BE2C (cell line): Measurements from ENCODE around the gene KDELR1.
A peak's percentile ranks its signal among the peaks of the same experiment; 100 is the strongest.

Experiments used
- DNase-seq: peaks from one replicate; pipeline ENCODE4 v3.0.0-alpha.2; 2020
- H3K27me3 ChIP-seq: fragments of 250-450 bp; sonication (Bioruptor Pico); 2 replicates; pipeline ENCODE4 v1.5.1; 2020; ENCODE audit warnings: mild to moderate bottlenecking
- H3K36me3 ChIP-seq: fragments of 250-450 bp; sonication (Bioruptor Pico); 2 replicates; pipeline ENCODE4 v1.5.1; 2020; ENCODE audit warnings: mild to moderate bottlenecking
- H3K4me1 ChIP-seq: fragments of 250-450 bp; sonication (Bioruptor Pico); 2 replicates; pipeline ENCODE4 v1.5.1; 2020
- H3K4me3 ChIP-seq: 2 replicates; pipeline ENCODE4 v1.5.1; 2011; ENCODE audit warnings: low read depth, low read length
- H3K9me3 ChIP-seq: fragments of 250-450 bp; sonication (Bioruptor Pico); 2 replicates; pipeline ENCODE4 v1.5.1; 2020
- TF ChIP-seq, protein P1 (sequence below): IDR thresholded peaks from 2 replicates; pipeline ENCODE4 v1.5.1; 2012; ENCODE audit warnings: mild to moderate bottlenecking, low read depth, low read length

The KDELR1 gene

GRCh38 chr19:48348045-48348444 is 43.3 kb downstream of the KDELR1 start:
- TF ChIP-seq, protein P1, sequence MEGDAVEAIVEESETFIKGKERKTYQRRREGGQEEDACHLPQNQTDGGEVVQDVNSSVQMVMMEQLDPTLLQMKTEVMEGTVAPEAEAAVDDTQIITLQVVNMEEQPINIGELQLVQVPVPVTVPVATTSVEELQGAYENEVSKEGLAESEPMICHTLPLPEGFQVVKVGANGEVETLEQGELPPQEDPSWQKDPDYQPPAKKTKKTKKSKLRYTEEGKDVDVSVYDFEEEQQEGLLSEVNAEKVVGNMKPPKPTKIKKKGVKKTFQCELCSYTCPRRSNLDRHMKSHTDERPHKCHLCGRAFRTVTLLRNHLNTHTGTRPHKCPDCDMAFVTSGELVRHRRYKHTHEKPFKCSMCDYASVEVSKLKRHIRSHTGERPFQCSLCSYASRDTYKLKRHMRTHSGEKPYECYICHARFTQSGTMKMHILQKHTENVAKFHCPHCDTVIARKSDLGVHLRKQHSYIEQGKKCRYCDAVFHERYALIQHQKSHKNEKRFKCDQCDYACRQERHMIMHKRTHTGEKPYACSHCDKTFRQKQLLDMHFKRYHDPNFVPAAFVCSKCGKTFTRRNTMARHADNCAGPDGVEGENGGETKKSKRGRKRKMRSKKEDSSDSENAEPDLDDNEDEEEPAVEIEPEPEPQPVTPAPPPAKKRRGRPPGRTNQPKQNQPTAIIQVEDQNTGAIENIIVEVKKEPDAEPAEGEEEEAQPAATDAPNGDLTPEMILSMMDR, result no peak
- no peaks in the 10 kb centered on the region for H3K36me3 ChIP-seq
- no peak overlapping the region for H3K4me3 ChIP-seq
- peaks cover 5% of the 10 kb centered on the region for H3K4me1 ChIP-seq
- no peaks in the 10 kb centered on the region for H3K9me3 ChIP-seq
- H3K27me3 ChIP-seq, result no peaks in the 10 kb centered on the region
- DNase-seq, result peak; percentile 36

DNA sequence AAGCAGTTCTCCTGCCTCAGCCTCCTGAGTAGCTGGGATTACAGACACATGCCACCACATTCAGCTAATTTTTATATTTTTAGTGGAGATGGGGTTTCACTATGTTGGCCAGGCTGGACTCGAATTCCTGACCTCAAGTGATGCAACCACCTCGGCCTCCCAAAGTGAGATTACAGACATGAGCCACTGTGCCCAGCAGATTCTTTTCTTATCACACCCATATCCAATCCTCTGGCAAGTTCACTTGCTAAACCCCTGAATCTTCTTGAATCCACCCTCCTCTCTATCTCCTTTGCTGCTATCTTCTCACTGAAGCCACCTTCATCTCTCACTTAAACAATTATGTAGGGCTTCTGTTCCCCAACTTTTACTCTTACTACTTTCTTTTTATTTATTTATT is 45.2 kb downstream of the KDELR1 start:
- Histone ChIP-seq H3K4me3 (no peak overlapping the region), H3K9me3 (no peaks in the 10 kb centered on the region), H3K4me1 (peaks cover 5% of the 10 kb centered on the region), H3K36me3 (no peaks in the 10 kb centered on the region), H3K27me3 (no peaks in the 10 kb centered on the region)
- no peak for DNase-seq
- TF ChIP-seq, protein P1, result no peak

- DNase-seq, result no peak
- Histone ChIP-seq H3K9me3 (no peaks in the 10 kb centered on the region), H3K4me3 (no peak overlapping the region), H3K4me1 (peaks cover 5% of the 10 kb centered on the region), H3K27me3 (no peaks in the 10 kb centered on the region), H3K36me3 (no peaks in the 10 kb centered on the region)
- TF ChIP-seq, protein P1, result no peak
Observed at GRCh38 chr19:48344892-48345291, 46.5 kb downstream of the KDELR1 start.

DNA sequence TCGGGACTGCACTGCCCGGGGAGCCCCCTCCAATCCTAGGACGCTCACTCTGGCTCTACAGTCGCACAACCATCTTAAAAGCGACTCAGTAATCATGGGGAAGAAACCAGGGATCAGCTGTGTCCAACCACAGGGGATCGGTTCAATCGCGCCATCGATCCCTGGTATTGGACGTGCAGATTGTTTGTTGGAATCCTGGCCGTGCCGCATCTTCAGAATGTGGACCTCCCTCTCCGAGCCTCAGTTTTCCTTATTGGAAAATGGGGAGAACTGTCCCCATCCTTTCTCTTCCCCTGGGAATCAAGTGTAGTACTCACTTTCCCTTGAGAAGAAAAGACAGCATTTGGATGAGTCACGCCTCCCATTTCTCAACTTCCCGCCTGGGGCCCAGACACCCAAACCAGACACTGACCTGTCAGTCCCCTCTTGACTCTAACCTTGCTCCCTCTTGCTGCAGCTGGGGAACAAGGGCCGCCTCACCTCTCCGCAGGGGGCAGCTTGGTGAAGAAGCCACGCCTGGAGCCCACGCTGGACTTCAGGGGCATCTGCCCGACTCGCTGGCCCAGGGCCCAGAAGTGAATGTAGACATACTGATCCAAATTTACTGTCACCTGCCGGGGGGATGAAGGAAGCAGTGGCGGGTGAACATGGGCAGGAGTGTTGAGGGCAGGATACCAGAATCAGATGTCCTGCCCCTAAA is 48.4 kb downstream of the KDELR1 start:
- Histone ChIP-seq H3K9me3 (no peaks in the 10 kb centered on the region), H3K27me3 (no peaks in the 10 kb centered on the region), H3K4me3 (no peak overlapping the region), H3K4me1 (no peaks in the 10 kb centered on the region), H3K36me3 (no peaks in the 10 kb centered on the region)
- no peak for DNase-seq
- TF ChIP-seq, protein P1, result no peak

DNA sequence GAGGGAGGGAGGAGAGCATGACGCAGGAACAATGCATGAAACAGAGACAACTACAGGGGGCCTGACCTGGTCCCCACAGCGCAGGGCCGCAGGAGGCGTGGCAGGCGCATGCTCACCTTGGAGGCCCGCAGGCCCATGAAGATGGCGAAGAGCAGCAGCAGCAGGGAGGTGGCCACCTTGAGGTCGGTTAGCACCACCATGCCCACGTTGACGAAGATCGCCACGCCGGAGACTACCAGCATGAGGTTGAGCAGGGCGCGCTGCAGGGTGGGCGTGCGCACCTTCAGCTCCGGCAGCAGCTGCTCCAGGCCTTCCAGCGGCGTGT is 49.0 kb downstream of the KDELR1 start:
- Histone ChIP-seq H3K36me3 (no peaks in the 10 kb centered on the region), H3K4me1 (no peaks in the 10 kb centered on the region), H3K4me3 (no peak overlapping the region), H3K9me3 (no peaks in the 10 kb centered on the region), H3K27me3 (no peaks in the 10 kb centered on the region)
- TF ChIP-seq, protein P1, result no peak
- DNase-seq, result no peak

- no peaks in the 10 kb centered on the region for H3K36me3 ChIP-seq
- DNase-seq, result no peak
- TF ChIP-seq, protein P1, result no peak
- H3K4me3 ChIP-seq, result no peak overlapping the region
- H3K9me3 ChIP-seq, result no peaks in the 10 kb centered on the region
- no peaks in the 10 kb centered on the region for H3K27me3 ChIP-seq
- no peaks in the 10 kb centered on the region for H3K4me1 ChIP-seq
Observed at GRCh38 chr19:48341515-48342413, 49.6 kb downstream of the KDELR1 start.
